PC-9 (cell line): ENCODE results near the gene PCDH12.

Experiments
- EZH2 ChIP-seq: fragments of 200-600 bp; sonication (generic); IDR thresholded peaks from 2 replicates; pipeline ENCODE4 v1.8.0; 2017; ENCODE audit warnings: antibody characterized with exemption, low read depth
- TF ChIP-seq, protein P1 (sequence below): fragments of 200-600 bp; sonication (generic); conservative IDR thresholded peaks from 2 replicates; pipeline ENCODE4 v1.6.1; 2017; ENCODE audit warnings: mixed run types, antibody characterized with exemption, mild to moderate bottlenecking, moderate library complexity

DNA sequence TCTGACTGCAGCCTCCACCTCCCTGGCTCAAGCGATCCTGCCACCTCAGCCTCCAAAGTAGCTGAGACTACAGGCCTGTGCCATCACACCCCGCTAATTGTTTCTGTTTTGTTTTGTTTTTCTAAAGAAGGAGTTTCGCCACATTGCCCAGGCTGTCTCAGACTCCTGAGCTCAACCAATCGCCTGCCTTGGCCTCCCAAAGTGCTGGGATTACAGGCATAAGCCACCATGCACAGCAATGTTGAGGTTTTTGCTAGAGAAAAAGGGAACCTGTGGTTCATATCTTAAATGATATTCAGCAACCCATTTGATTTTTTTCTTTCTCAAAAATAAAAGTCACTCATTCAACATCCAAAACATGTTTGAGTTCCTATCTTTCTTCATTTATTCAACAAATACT is 54.7 kb downstream of the PCDH12 start:
- TF ChIP-seq, protein P1, sequence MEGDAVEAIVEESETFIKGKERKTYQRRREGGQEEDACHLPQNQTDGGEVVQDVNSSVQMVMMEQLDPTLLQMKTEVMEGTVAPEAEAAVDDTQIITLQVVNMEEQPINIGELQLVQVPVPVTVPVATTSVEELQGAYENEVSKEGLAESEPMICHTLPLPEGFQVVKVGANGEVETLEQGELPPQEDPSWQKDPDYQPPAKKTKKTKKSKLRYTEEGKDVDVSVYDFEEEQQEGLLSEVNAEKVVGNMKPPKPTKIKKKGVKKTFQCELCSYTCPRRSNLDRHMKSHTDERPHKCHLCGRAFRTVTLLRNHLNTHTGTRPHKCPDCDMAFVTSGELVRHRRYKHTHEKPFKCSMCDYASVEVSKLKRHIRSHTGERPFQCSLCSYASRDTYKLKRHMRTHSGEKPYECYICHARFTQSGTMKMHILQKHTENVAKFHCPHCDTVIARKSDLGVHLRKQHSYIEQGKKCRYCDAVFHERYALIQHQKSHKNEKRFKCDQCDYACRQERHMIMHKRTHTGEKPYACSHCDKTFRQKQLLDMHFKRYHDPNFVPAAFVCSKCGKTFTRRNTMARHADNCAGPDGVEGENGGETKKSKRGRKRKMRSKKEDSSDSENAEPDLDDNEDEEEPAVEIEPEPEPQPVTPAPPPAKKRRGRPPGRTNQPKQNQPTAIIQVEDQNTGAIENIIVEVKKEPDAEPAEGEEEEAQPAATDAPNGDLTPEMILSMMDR, result no peak
- TF ChIP-seq EZH2, result no peak
